HepG2 (cell line): ENCODE results near the gene ARHGEF40. TPM values are rescaled to one million over a fixed set of nuclear protein-coding genes. Genes with fewer than 3 reads are reported as not detected.
A peak's percentile ranks its signal among the peaks of the same experiment; 100 is the strongest.

Source experiments
- ARID4A ChIP-seq: sonication (generic); formaldehyde crosslinking; IDR thresholded peaks from 2 replicates; pipeline ENCODE4 v1.5.0; 2020; ENCODE audit warnings: mild to moderate bottlenecking, missing genetic modification reagents, borderline replicate concordance
- ASH2L ChIP-seq: fragments of 300-600, 200-600 bp; sonication (generic); IDR thresholded peaks from 2 replicates; pipeline ENCODE4 v1.7.0; 2017; ENCODE audit warnings: low read depth, mild to moderate bottlenecking, moderate library complexity, mixed read lengths, low read length; ENCODE audit not compliant: insufficient read length
- BCL6 ChIP-seq: IDR thresholded peaks from 2 replicates; pipeline ENCODE4 v1.6.1; 2016; ENCODE audit warnings: missing genetic modification reagents, missing compliant biosample characterization
- CBX2 ChIP-seq, 2 experiments: fragments of 200-600 bp in 1 of 2; sonication (generic); formaldehyde crosslinking in 1 of 2; IDR thresholded peaks; 2 replicates each; pipeline versions ENCODE4 v1.7.0 to v1.8.1; 2018 to 2022; ENCODE audit warnings: low read depth in 2 of 2, low read length in 1 of 2, mild to moderate bottlenecking in 1 of 2, missing genetic modification reagents in 1 of 2
- JUND ChIP-seq: sonication (generic); formaldehyde crosslinking; IDR thresholded peaks from 2 replicates; pipeline ENCODE4 v1.8.0; 2022; ENCODE audit warnings: mild to moderate bottlenecking, missing genetic modification reagents
- KMT2A ChIP-seq: sonication (generic); formaldehyde crosslinking; IDR thresholded peaks from 2 replicates; pipeline ENCODE4 v1.4.0; 2020; ENCODE audit warnings: missing genetic modification reagents
- PBX3 ChIP-seq: sonication (generic); formaldehyde crosslinking; IDR thresholded peaks from 2 replicates; pipeline ENCODE4 v1.8.1; 2023; ENCODE audit warnings: missing genetic modification reagents, inconsistent platforms, borderline replicate concordance
- RBFOX2 ChIP-seq: fragments of 200-400 bp; formaldehyde crosslinking; IDR thresholded peaks from 2 replicates; pipeline ENCODE4 v1.6.1; 2017; ENCODE audit warnings: low read depth, mild to moderate bottlenecking, low read length
- RXRA ChIP-seq: sonication (generic); formaldehyde crosslinking; IDR thresholded peaks from 2 replicates; pipeline ENCODE4 v1.5.1; 2020; ENCODE audit warnings: missing genetic modification reagents
- SIX4 ChIP-seq: sonication (generic); formaldehyde crosslinking; IDR thresholded peaks from 2 replicates; pipeline ENCODE4 v1.4.0; 2020; ENCODE audit warnings: missing genetic modification reagents
- SOX5 ChIP-seq: IDR thresholded peaks from 2 replicates; pipeline ENCODE4 v1.6.1; 2016; ENCODE audit warnings: borderline replicate concordance
- UBTF ChIP-seq: sonication (generic); formaldehyde crosslinking; IDR thresholded peaks from 2 replicates; pipeline ENCODE4 v1.4.0; 2020; ENCODE audit warnings: mild to moderate bottlenecking, missing genetic modification reagents
- XBP1 ChIP-seq: sonication (generic); formaldehyde crosslinking; IDR thresholded peaks from 2 replicates; pipeline ENCODE4 v1.5.0; 2020; ENCODE audit warnings: missing genetic modification reagents
- ZBTB33 ChIP-seq: sonication (generic); formaldehyde crosslinking; IDR thresholded peaks from 2 replicates; pipeline ENCODE4 v1.4.0; 2020; ENCODE audit warnings: missing genetic modification reagents
- ZNF143 ChIP-seq: sonication (generic); formaldehyde crosslinking; IDR thresholded peaks from 2 replicates; pipeline ENCODE4 v1.4.0; 2020; ENCODE audit warnings: missing genetic modification reagents
- ZNF414 ChIP-seq: sonication (generic); formaldehyde crosslinking; IDR thresholded peaks from 2 replicates; pipeline ENCODE4 v1.5.0; 2020; ENCODE audit warnings: missing genetic modification reagents
- ZNF570 ChIP-seq: sonication (generic); formaldehyde crosslinking; IDR thresholded peaks from 2 replicates; pipeline ENCODE4 v1.4.0; 2020; ENCODE audit warnings: mild to moderate bottlenecking, missing genetic modification reagents, borderline replicate concordance
- ZNF883 ChIP-seq: sonication (generic); formaldehyde crosslinking; IDR thresholded peaks from 2 replicates; pipeline ENCODE4 v1.5.1; 2020; ENCODE audit warnings: mild to moderate bottlenecking, missing genetic modification reagents; ENCODE audit errors: not compliant biosample characterization
- polyA plus RNA-seq, 8 experiments: library from polyadenylated mRNA; depleted of rRNA in 3 of 8; stranded (reverse) in 7 of 8; unstranded in 1 of 8; fragments of >200 nt; fragmentation: Illumina TruSeq in 4 of 8; extraction: Trizol in 4 of 8; gene quantifications; 2 replicates each; pipeline versions ENCODE4 v1.2.1 to v1.2.3, GENCODE V29; 2011 to 2016; ENCODE audit warnings: low read depth in 4 of 8, missing spikeins in 1 of 8, mixed read lengths in 1 of 8; ENCODE audit not compliant: insufficient read depth in 1 of 8
- total RNA-seq, 5 experiments: library from RNA; depleted of rRNA; stranded (reverse); fragments of >200 nt; fragmentation: Illumina TruSeq; extraction: Trizol; gene quantifications; 2 replicates each; pipeline ENCODE4 v1.2.3, GENCODE V29; 2016; ENCODE audit warnings: low read depth in 1 of 5

Gene ARHGEF40
- total and polyA plus RNA-seq, 2 of the 13 experiments (the other 11 are each of a cell fraction or from before 2014, with no cell fraction given), result 28.1 to 78.1 TPM

GRCh38 chr14:21055432-21056117, 14.5 kb upstream of the ARHGEF40 start (continued):
- peak; percentile 73 for TF ChIP-seq UBTF
- 0 out of 2 replicates have a peak, but pooled peaks have one; percentile 39 for TF ChIP-seq KMT2A (CRISPR knock-in tag)
- TF ChIP-seq ZBTB33 (CRISPR knock-in tag), result no peak
- TF ChIP-seq ARID4A, result peak; percentile 76; the same call in 1 of the 2 replicates
- TF ChIP-seq PBX3 (CRISPR knock-in tag), result peak; percentile 56; the same call in 1 of the 2 replicates
- TF ChIP-seq SOX5 (CRISPR knock-in tag), result peak; percentile 84
- TF ChIP-seq BCL6 (CRISPR knock-in tag), result peak; percentile 79
- peak; percentile 83 for TF ChIP-seq ZNF143 (CRISPR knock-in tag)
- peak; percentile 58 for TF ChIP-seq ASH2L
- peak; percentile 55 for TF ChIP-seq ZNF883 (CRISPR knock-in tag)
- TF ChIP-seq XBP1 (CRISPR knock-in tag), result no peak; the same call in 1 of the 2 replicates
- peak; percentile 63 for TF ChIP-seq RBFOX2
- 0 out of 2 replicates have a peak, but pooled peaks have one; percentile 18 for TF ChIP-seq SIX4
- TF ChIP-seq RXRA (CRISPR knock-in tag), result peak; percentile 58; the same call in 1 of the 2 replicates
- TF ChIP-seq ZNF570 (CRISPR knock-in tag), result 0 out of 2 replicates have a peak, but pooled peaks have one; percentile 20
- TF ChIP-seq JUND, result peak; percentile 75
- TF ChIP-seq ZNF414, result 0 out of 2 replicates have a peak, but pooled peaks have one; percentile 56
- TF ChIP-seq CBX2 (IDR thresholded peaks at IDR 0.05; ENCODE audit: low read depth, low read length), result no peak
- TF ChIP-seq CBX2 (CRISPR knock-in tag; IDR thresholded peaks at IDR 0.05; ENCODE audit: low read depth), result no peak
